ENCODE data around the gene ARL8A.

- TF ChIP-seq CTCF (conservative IDR thresholded peaks at IDR 0.05; ENCODE audit: low read length) (no peak), EZH2phosphoT487 (IDR thresholded peaks at IDR 0.05; ENCODE audit: borderline replicate concordance, low read depth, low read length) (no peak)
Measured at GRCh38 chr1:202117898-202118371, 26.6 kb downstream of the ARL8A start.
